ENCODE data around the gene C14orf180. TPM values are rescaled to one million over a fixed set of nuclear protein-coding genes. Genes with fewer than 3 reads are reported as not detected.

The C14orf180 gene
- total RNA-seq, 2 experiments from 2014 or later, result not detected

DNA sequence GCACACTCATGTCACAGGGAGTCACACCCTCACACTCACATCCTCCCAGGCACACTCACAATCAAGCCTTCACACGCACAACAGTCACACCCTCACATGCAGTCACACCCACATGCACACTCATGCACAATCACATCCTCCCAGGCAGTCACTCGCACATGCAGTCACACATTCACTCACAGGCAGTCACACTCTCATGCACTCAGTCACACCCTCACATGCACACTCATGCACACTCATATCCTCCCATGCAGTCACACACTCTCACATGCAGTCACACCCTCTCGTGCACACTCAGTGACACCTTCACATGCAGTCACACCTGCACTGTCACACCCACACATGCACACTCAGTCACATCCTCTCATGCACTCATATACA lies 12.7 kb downstream of the C14orf180 start:
- CTCF ChIA-PET, result no interaction called here
- H3K27me3 Mint-ChIP-seq, result no peaks in the 10 kb centered on the region
- no peak for DNase-seq
- no peak overlapping the region for H3K27ac Mint-ChIP-seq
- H3K4me1 Mint-ChIP-seq, result no peaks in the 10 kb centered on the region
- POLR2A ChIA-PET, result no interaction called here
- H3K9me3 Mint-ChIP-seq, result no peaks in the 10 kb centered on the region
- no peak overlapping the region for H3K4me3 Mint-ChIP-seq
- no peaks in the 10 kb centered on the region for H3K36me3 Mint-ChIP-seq (ENCODE audit: low read depth)

DNA sequence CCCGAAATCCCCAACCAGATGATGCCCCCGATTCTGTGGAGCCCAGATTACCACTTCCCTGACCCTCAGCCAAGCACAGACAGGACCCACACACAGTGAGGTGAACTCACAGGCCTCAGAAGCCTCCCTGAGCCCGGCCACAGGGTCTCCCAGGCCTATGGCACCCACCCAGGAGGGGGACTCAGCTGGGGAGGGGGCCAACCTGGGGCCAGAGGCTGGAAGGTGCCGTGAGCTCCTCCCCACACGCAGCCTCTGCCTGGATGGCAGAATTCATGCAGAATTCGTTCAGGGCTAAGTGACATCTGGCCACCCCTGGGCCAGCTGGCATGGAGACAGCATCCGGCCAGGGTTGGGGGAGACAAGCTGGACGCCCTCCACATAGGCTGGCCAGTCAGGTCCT lies 13.2 kb downstream of the C14orf180 start:
- Mint-ChIP-seq H3K36me3 (ENCODE audit: low read depth) (no peaks in the 10 kb centered on the region), H3K4me1 (no peaks in the 10 kb centered on the region), H3K4me3 (no peak overlapping the region), H3K27ac (no peak overlapping the region), H3K9me3 (no peaks in the 10 kb centered on the region), H3K27me3 (no peaks in the 10 kb centered on the region)
- ChIA-PET POLR2A (no interaction called here), CTCF (no interaction called here)
- DNase-seq, result no peak

- no peak overlapping the region for H3K27ac Mint-ChIP-seq
- CTCF ChIA-PET, result no interaction called here
- no peak overlapping the region for H3K4me3 Mint-ChIP-seq
- POLR2A ChIA-PET, result no interaction called here
- no peaks in the 10 kb centered on the region for H3K36me3 Mint-ChIP-seq (ENCODE audit: low read depth)
- H3K27me3 Mint-ChIP-seq, result no peaks in the 10 kb centered on the region
- no peaks in the 10 kb centered on the region for H3K4me1 Mint-ChIP-seq
- DNase-seq, result no peak
- H3K9me3 Mint-ChIP-seq, result no peaks in the 10 kb centered on the region
Measured at GRCh38 chr14:104593241-104593701, 13.7 kb downstream of the C14orf180 start.

GRCh38 chr14:104593710-104594136 lies 14.2 kb downstream of the C14orf180 start:
- H3K9me3 Mint-ChIP-seq, result no peaks in the 10 kb centered on the region
- no peaks in the 10 kb centered on the region for H3K27me3 Mint-ChIP-seq
- no peak overlapping the region for H3K27ac Mint-ChIP-seq
- H3K4me1 Mint-ChIP-seq, result no peaks in the 10 kb centered on the region
- ChIA-PET CTCF (no interaction called here), POLR2A (no interaction called here)
- no peak overlapping the region for H3K4me3 Mint-ChIP-seq
- H3K36me3 Mint-ChIP-seq (ENCODE audit: low read depth), result no peaks in the 10 kb centered on the region
- no peak for DNase-seq

DNA sequence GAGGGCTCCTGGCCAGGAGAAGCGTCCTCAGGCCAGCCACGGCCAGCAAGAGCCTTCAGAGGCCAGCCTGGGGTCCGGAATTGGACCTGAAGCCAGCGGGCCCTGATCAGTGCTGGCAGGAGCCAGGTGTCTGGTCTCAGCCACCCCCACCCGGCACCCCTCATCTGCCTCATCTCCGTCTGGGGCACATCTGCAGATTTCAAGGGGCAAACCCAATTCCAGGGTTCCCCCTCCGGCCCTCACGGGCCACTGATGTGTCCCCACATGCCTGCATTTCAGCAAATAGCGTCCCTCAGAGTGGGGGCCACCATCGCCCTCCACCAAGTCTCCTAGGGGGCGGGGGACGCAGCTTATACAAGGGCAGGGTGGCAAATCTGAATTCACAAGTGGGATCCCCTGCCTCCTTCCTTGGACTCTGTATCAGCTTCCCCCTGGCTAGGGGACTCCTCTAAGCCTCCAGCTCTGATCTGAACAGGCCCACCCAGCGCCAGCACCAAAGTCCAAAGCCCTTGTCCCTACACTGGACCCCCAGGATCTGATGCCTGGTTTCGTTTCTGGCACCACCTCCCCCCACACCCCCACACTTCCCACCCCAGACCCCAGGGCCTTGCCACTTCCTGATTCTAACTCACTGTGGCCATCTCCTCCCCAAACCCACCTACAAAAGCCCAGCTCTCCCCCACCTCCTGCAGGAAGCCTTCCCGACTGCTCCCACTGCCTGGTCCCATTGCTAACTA lies 14.9 kb downstream of the C14orf180 start:
- H3K4me3 Mint-ChIP-seq, result no peak overlapping the region
- no peaks in the 10 kb centered on the region for H3K27me3 Mint-ChIP-seq
- no peak overlapping the region for H3K27ac Mint-ChIP-seq
- POLR2A ChIA-PET, result no interaction called here
- no peaks in the 10 kb centered on the region for H3K4me1 Mint-ChIP-seq
- H3K36me3 Mint-ChIP-seq (ENCODE audit: low read depth), result no peaks in the 10 kb centered on the region
- CTCF ChIA-PET, result interaction anchor here (1.2 kb wide), 1 partner anchor 20 kb away, joined by 4 read pairs; no protein-coding TSS in a partner anchor
- no peaks in the 10 kb centered on the region for H3K9me3 Mint-ChIP-seq
- no peak for DNase-seq

- no peaks in the 10 kb centered on the region for H3K27me3 Mint-ChIP-seq
- no peaks in the 10 kb centered on the region for H3K36me3 Mint-ChIP-seq (ENCODE audit: low read depth)
- no peaks in the 10 kb centered on the region for H3K4me1 Mint-ChIP-seq
- no peak for DNase-seq
- no peaks in the 10 kb centered on the region for H3K9me3 Mint-ChIP-seq
- CTCF ChIA-PET, result interaction anchor here (1.2 kb wide), 1 partner anchor 21 kb away, joined by 4 read pairs; no protein-coding TSS in a partner anchor
- H3K27ac Mint-ChIP-seq, result no peak overlapping the region
- H3K4me3 Mint-ChIP-seq, result no peak overlapping the region
- POLR2A ChIA-PET, result no interaction called here
Measured at GRCh38 chr14:104595116-104595675, 15.6 kb downstream of the C14orf180 start.

- DNase-seq, result no peak
- Mint-ChIP-seq H3K9me3 (no peaks in the 10 kb centered on the region), H3K4me3 (no peak overlapping the region), H3K27ac (no peak overlapping the region), H3K27me3 (no peaks in the 10 kb centered on the region), H3K4me1 (no peaks in the 10 kb centered on the region), H3K36me3 (ENCODE audit: low read depth) (no peaks in the 10 kb centered on the region)
- POLR2A ChIA-PET, result no interaction called here
- CTCF ChIA-PET, result no interaction called here
Measured at GRCh38 chr14:104595911-104596450, 16.4 kb downstream of the C14orf180 start.

DNA sequence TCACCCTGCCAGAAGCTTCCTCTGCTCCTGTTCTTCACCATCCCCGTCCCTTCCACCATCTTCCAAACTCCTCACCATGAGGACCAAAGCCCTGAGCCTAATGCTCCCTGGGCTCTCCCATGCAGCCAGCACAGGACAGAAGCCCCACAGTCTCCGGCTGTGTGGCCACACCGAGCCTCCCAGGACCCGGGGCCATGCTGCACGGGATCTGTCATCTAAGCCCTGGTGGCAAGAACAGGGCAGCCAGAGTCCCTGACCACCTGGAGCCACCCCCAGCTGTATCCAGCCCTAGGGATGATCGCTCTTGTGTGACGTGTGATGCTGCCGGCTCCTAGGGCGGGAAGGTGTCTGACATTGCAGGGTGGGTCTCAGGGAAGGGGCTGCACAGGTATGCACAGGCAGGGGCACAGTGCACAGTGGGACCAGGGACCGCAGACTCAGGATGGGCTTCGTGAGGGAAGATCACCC lies 16.9 kb downstream of the C14orf180 start:
- ChIA-PET POLR2A (no interaction called here), CTCF (no interaction called here)
- no peak for DNase-seq
- Mint-ChIP-seq H3K9me3 (no peaks in the 10 kb centered on the region), H3K4me1 (no peaks in the 10 kb centered on the region), H3K36me3 (ENCODE audit: low read depth) (no peaks in the 10 kb centered on the region), H3K27me3 (no peaks in the 10 kb centered on the region), H3K27ac (no peak overlapping the region), H3K4me3 (no peak overlapping the region)

DNA sequence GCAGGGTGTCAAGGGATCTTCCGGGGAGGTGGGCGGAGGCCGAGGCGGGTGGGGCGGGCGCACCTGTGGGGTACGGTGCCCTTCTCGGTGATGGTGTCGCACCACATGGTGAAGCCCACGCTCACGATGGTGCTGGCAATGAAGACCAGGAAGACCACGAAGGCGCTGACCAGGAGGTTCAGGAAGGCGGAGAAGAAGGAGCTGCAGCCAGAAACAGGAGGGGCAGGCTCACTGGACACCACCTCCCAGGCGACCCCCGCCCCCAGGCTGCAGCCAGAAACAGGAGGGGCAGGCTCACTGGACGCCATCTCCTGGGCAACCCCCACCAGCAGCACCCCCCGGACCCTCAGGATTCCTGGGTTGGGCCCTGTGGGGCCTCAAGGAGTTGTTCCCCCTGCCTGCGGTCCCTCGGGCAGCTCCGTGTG lies 17.4 kb downstream of the C14orf180 start:
- Mint-ChIP-seq H3K4me1 (no peaks in the 10 kb centered on the region), H3K9me3 (no peaks in the 10 kb centered on the region), H3K36me3 (ENCODE audit: low read depth) (no peaks in the 10 kb centered on the region), H3K27ac (no peak overlapping the region), H3K27me3 (no peaks in the 10 kb centered on the region), H3K4me3 (no peak overlapping the region)
- DNase-seq, result no peak
- CTCF ChIA-PET, result no interaction called here
- POLR2A ChIA-PET, result interaction anchor here (0.6 kb wide), 1 partner anchor 1291 kb away, joined by 3 read pairs; no protein-coding TSS in a partner anchor

- POLR2A ChIA-PET, result interaction anchor here (0.6 kb wide), 1 partner anchor 1290 kb away, joined by 3 read pairs; no protein-coding TSS in a partner anchor
- no peak overlapping the region for H3K27ac Mint-ChIP-seq
- CTCF ChIA-PET, result no interaction called here
- H3K4me3 Mint-ChIP-seq, result no peak overlapping the region
- H3K36me3 Mint-ChIP-seq (ENCODE audit: low read depth), result no peaks in the 10 kb centered on the region
- H3K27me3 Mint-ChIP-seq, result no peaks in the 10 kb centered on the region
- no peak for DNase-seq
- no peaks in the 10 kb centered on the region for H3K4me1 Mint-ChIP-seq
- H3K9me3 Mint-ChIP-seq, result no peaks in the 10 kb centered on the region
Measured at GRCh38 chr14:104597576-104597975, 18.0 kb downstream of the C14orf180 start.

- Mint-ChIP-seq H3K36me3 (ENCODE audit: low read depth) (no peaks in the 10 kb centered on the region), H3K27me3 (peaks cover 1% of the 10 kb centered on the region), H3K4me3 (no peak overlapping the region), H3K4me1 (no peaks in the 10 kb centered on the region), H3K9me3 (no peaks in the 10 kb centered on the region), H3K27ac (no peak overlapping the region)
- ChIA-PET CTCF (no interaction called here), POLR2A (no interaction called here)
- no peak for DNase-seq
Measured at GRCh38 chr14:104598039-104598909, 18.7 kb downstream of the C14orf180 start.

GRCh38 chr14:104598910-104599273 lies 19.3 kb downstream of the C14orf180 start:
- no peak overlapping the region for H3K27ac Mint-ChIP-seq
- no peaks in the 10 kb centered on the region for H3K36me3 Mint-ChIP-seq (ENCODE audit: low read depth)
- ChIA-PET POLR2A (no interaction called here), CTCF (no interaction called here)
- peaks cover 4% of the 10 kb centered on the region for H3K27me3 Mint-ChIP-seq
- no peaks in the 10 kb centered on the region for H3K9me3 Mint-ChIP-seq
- H3K4me1 Mint-ChIP-seq, result peaks cover under 1% of the 10 kb centered on the region
- no peak overlapping the region for H3K4me3 Mint-ChIP-seq
- no peak for DNase-seq

DNA sequence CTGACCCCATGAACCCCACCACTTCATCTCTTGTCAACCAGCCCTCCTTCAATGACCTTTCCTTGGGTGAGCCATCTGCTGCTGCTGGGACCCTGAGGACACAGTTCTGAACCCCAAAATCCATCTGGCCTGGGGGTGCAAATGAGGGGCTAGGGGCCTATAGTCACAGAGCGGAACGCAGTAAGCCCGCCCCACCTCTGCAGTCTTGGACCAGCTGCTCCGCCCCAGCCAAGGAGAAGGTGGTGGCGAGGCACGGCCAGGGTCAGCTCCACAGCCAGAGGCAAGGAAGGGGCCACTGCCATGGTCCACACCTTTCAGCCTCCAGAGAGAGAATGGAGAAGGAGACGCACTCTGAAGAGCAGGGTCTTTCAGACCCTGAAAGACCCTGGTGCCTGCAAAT lies 19.9 kb downstream of the C14orf180 start:
- Mint-ChIP-seq H3K27me3 (peaks cover 8% of the 10 kb centered on the region), H3K36me3 (ENCODE audit: low read depth) (no peaks in the 10 kb centered on the region), H3K4me1 (peaks cover 3% of the 10 kb centered on the region), H3K27ac (no peak overlapping the region), H3K4me3 (no peak overlapping the region), H3K9me3 (no peaks in the 10 kb centered on the region)
- ChIA-PET CTCF (no interaction called here), POLR2A (no interaction called here)
- no peak for DNase-seq
